ENCODE data around the gene SGSM2. TPM values are rescaled to one million over a fixed set of nuclear protein-coding genes. Genes with fewer than 3 reads are reported as not detected.
A peak's percentile ranks its signal among the peaks of the same experiment; 100 is the strongest.

Gene SGSM2
- total RNA-seq, 1 experiment from 2014 or later = 47.2 TPM

GRCh38 chr17:2396568-2397246 lies 59.4 kb downstream of the SGSM2 start:
- no TSS peak for BruUV-seq (replicated peaks)
- Histone ChIP-seq H4K20me1 (ENCODE audit: low read length) (peaks cover 16% of the 10 kb centered on the region; the same call in 1 of the 2 replicates), H3F3A (ENCODE audit: low read length, unreplicated experiment) (peaks cover 3% of the 10 kb centered on the region), H3K4me3 (ENCODE audit: low read length) (peak overlapping the region; percentile 60), H3K9me2 (replicated peaks; ENCODE audit: low read length) (no peaks in the 10 kb centered on the region), H3K36me3 (ENCODE audit: low read depth, low read length) (no peaks in the 10 kb centered on the region), H3K79me2 (ENCODE audit: low read length) (peaks cover 61% of the 10 kb centered on the region), H3K4me1 (ENCODE audit: insufficient read depth, low read length) (peaks cover 48% of the 10 kb centered on the region), H3K27ac (ENCODE audit: low read length) (peak overlapping the region; percentile 46), H3K9me3 (ENCODE audit: low read length) (no peaks in the 10 kb centered on the region), H3K9ac (ENCODE audit: low read length) (peak overlapping the region; percentile 53), H3K4me2 (ENCODE audit: low read length) (peak overlapping the region; percentile 100), H2AFZ (ENCODE audit: low read length) (no peak overlapping the region), H3K27me3 (ENCODE audit: low read length) (no peaks in the 10 kb centered on the region)
- ChIA-PET POLR2A (ENCODE audit: unreplicated experiment) (no interaction called here), CTCF (no interaction called here)
- intact Hi-C loops (cut with micrococcal nuclease) = no loop called here
- DNase-seq (peak; percentile 89), ATAC-seq (peak; percentile 21)
- TF ChIP-seq EZH2phosphoT487 (IDR thresholded peaks at IDR 0.05; ENCODE audit: borderline replicate concordance, low read length) (no peak), EZH2 (IDR thresholded peaks at IDR 0.05; ENCODE audit: low read length, unreplicated experiment) (no peak)
- TF ChIP-seq, protein P1, sequence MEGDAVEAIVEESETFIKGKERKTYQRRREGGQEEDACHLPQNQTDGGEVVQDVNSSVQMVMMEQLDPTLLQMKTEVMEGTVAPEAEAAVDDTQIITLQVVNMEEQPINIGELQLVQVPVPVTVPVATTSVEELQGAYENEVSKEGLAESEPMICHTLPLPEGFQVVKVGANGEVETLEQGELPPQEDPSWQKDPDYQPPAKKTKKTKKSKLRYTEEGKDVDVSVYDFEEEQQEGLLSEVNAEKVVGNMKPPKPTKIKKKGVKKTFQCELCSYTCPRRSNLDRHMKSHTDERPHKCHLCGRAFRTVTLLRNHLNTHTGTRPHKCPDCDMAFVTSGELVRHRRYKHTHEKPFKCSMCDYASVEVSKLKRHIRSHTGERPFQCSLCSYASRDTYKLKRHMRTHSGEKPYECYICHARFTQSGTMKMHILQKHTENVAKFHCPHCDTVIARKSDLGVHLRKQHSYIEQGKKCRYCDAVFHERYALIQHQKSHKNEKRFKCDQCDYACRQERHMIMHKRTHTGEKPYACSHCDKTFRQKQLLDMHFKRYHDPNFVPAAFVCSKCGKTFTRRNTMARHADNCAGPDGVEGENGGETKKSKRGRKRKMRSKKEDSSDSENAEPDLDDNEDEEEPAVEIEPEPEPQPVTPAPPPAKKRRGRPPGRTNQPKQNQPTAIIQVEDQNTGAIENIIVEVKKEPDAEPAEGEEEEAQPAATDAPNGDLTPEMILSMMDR (conservative IDR thresholded peaks at IDR 0.05; ENCODE audit: low read depth, low read length) = no peak

DNA sequence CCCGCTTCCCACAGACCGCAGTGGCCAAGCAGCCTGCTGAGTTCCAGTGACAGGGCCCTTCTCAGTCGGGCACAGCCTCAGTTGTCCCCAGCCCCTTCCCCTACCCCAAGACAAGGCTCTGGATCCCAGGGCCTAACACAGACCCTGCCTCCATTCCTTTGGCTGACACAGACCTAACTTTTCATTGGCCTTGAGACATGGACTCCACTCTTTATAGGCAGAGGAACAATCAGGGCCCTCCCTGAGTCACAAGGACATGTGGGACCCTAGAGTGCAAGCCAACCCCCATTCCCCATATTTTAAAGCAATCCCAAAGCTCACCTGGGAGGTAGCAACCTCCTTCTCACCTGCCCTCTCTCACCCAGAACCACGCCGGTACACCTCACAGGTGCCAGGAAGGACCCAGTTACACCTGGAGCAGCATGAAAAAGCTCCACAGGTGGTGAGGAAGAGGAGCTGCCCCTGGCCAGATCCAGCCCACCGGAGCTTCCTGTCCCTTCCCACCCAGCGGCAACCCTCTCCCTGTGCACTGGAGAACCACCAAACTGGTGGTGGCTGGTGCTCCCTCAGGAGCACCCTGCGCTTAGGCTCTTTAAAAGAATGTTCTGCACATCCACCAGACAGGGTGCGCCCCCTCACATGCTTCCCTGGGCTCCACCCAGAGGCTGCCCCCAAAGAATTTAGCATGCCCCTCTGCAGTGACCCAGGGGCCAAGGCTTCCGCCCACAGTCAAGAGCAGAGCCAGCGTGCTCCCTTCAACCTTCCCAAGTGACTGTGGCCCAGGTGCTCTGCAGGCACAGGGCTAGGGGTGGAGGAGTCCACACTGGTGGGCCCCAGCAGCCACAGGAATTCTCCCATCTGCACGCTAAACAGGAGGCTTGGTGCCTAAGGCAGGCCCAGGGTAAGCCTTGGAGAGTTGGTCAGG lies 60.2 kb downstream of the SGSM2 start:
- Histone ChIP-seq H3F3A (ENCODE audit: low read length, unreplicated experiment) (peaks cover 3% of the 10 kb centered on the region), H3K4me3 (ENCODE audit: low read length) (peak overlapping the region; percentile 60; the same call in 1 of the 2 replicates), H3K27me3 (ENCODE audit: low read length) (no peaks in the 10 kb centered on the region), H3K79me2 (ENCODE audit: low read length) (peaks cover 56% of the 10 kb centered on the region), H3K27ac (ENCODE audit: low read length) (peak overlapping the region; percentile 46), H3K9me3 (ENCODE audit: low read length) (no peaks in the 10 kb centered on the region), H3K9me2 (replicated peaks; ENCODE audit: low read length) (no peaks in the 10 kb centered on the region), H3K4me1 (ENCODE audit: insufficient read depth, low read length) (peaks cover 44% of the 10 kb centered on the region), H3K4me2 (ENCODE audit: low read length) (peak overlapping the region; percentile 100), H3K36me3 (ENCODE audit: low read depth, low read length) (no peaks in the 10 kb centered on the region), H3K9ac (ENCODE audit: low read length) (peak overlapping the region; percentile 20; the same call in 1 of the 2 replicates), H2AFZ (ENCODE audit: low read length) (no peak overlapping the region), H4K20me1 (ENCODE audit: low read length) (peaks cover 16% of the 10 kb centered on the region; the same call in 1 of the 2 replicates)
- DNase-seq = no peak
- no peak for ATAC-seq
- intact Hi-C loops (cut with micrococcal nuclease) = no loop called here
- ChIA-PET POLR2A (ENCODE audit: unreplicated experiment) (no interaction called here), CTCF (interaction anchor here (0.6 kb wide), 1 partner anchor 60 kb away, joined by 5 read pairs; the partner anchor contains the start of gene SGSM2)
- TF ChIP-seq EZH2phosphoT487 (IDR thresholded peaks at IDR 0.05; ENCODE audit: borderline replicate concordance, low read length) = no peak
- no TSS peak for BruUV-seq (replicated peaks)

- intact Hi-C loops (cut with micrococcal nuclease) = no loop called here
- CTCF ChIA-PET = interaction anchor here (0.6 kb wide), 1 partner anchor 61 kb away, joined by 5 read pairs; the partner anchor contains the start of gene SGSM2
- Histone ChIP-seq H3K27me3 (ENCODE audit: low read length) (no peaks in the 10 kb centered on the region), H3K79me2 (ENCODE audit: low read length) (peaks cover 57% of the 10 kb centered on the region), H3K9me2 (replicated peaks; ENCODE audit: low read length) (no peaks in the 10 kb centered on the region), H3K27ac (ENCODE audit: low read length) (peak overlapping the region; percentile 16; the same call in 1 of the 2 replicates), H3K9ac (ENCODE audit: low read length) (0 out of 2 replicates have a peak overlapping the region, but pooled peaks have one; percentile 8), H4K20me1 (ENCODE audit: low read length) (peaks cover 16% of the 10 kb centered on the region; the same call in 1 of the 2 replicates), H2AFZ (ENCODE audit: low read length) (no peak overlapping the region), H3K9me3 (ENCODE audit: low read length) (no peaks in the 10 kb centered on the region), H3K4me1 (ENCODE audit: insufficient read depth, low read length) (peaks cover 47% of the 10 kb centered on the region), H3F3A (ENCODE audit: low read length, unreplicated experiment) (peaks cover 3% of the 10 kb centered on the region), H3K4me3 (ENCODE audit: low read length) (peak overlapping the region; percentile 98), H3K4me2 (ENCODE audit: low read length) (peak overlapping the region; percentile 100), H3K36me3 (ENCODE audit: low read depth, low read length) (no peaks in the 10 kb centered on the region)
- TF ChIP-seq, protein P1 (conservative IDR thresholded peaks at IDR 0.05; ENCODE audit: low read depth, low read length) = no peak
- TF ChIP-seq EZH2 (IDR thresholded peaks at IDR 0.05; ENCODE audit: low read length, unreplicated experiment) (no peak), EZH2phosphoT487 (IDR thresholded peaks at IDR 0.05; ENCODE audit: borderline replicate concordance, low read length) (no peak)
- no TSS peak for BruUV-seq (replicated peaks)
- DNase-seq (no peak), ATAC-seq (no peak)
- POLR2A ChIA-PET (ENCODE audit: unreplicated experiment) = no interaction called here
Measured at GRCh38 chr17:2398182-2398581, 60.9 kb downstream of the SGSM2 start.
